ENCODE measurements around the gene GPA33. TPM values are rescaled to one million over a fixed set of nuclear protein-coding genes. Genes with fewer than 3 reads are reported as not detected.

Gene GPA33
- total RNA-seq, 1 donor from 2014 or later: not detected

- no peaks in the 10 kb centered on the region for H3K36me3 Mint-ChIP-seq (ENCODE audit: unreplicated experiment)
- peaks cover 5% of the 10 kb centered on the region for H3K27me3 Mint-ChIP-seq (ENCODE audit: unreplicated experiment)
- peaks cover 4% of the 10 kb centered on the region for H3K9me3 Mint-ChIP-seq (ENCODE audit: unreplicated experiment)
- H3K27ac Mint-ChIP-seq (ENCODE audit: unreplicated experiment): no peak overlapping the region
- TF ChIP-seq, protein P1, sequence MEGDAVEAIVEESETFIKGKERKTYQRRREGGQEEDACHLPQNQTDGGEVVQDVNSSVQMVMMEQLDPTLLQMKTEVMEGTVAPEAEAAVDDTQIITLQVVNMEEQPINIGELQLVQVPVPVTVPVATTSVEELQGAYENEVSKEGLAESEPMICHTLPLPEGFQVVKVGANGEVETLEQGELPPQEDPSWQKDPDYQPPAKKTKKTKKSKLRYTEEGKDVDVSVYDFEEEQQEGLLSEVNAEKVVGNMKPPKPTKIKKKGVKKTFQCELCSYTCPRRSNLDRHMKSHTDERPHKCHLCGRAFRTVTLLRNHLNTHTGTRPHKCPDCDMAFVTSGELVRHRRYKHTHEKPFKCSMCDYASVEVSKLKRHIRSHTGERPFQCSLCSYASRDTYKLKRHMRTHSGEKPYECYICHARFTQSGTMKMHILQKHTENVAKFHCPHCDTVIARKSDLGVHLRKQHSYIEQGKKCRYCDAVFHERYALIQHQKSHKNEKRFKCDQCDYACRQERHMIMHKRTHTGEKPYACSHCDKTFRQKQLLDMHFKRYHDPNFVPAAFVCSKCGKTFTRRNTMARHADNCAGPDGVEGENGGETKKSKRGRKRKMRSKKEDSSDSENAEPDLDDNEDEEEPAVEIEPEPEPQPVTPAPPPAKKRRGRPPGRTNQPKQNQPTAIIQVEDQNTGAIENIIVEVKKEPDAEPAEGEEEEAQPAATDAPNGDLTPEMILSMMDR (IDR thresholded peaks at IDR 0.05; ENCODE audit: partially characterized antibody, unreplicated experiment): no peak
- no peaks in the 10 kb centered on the region for H3K4me1 Mint-ChIP-seq (ENCODE audit: low read depth, unreplicated experiment)
- H3K4me3 Mint-ChIP-seq (ENCODE audit: unreplicated experiment): no peak overlapping the region
- no peak for DNase-seq
These were observed 33.5 kb downstream of the GPA33 start for GRCh38 chr1:167056529-167057231.

GRCh38 chr1:167054946-167055630, 35.1 kb downstream of the GPA33 start:
- Mint-ChIP-seq H3K27me3 (ENCODE audit: unreplicated experiment) (peaks cover 3% of the 10 kb centered on the region), H3K27ac (ENCODE audit: unreplicated experiment) (no peak overlapping the region), H3K4me1 (ENCODE audit: low read depth, unreplicated experiment) (no peaks in the 10 kb centered on the region), H3K9me3 (ENCODE audit: unreplicated experiment) (peaks cover 2% of the 10 kb centered on the region), H3K36me3 (ENCODE audit: unreplicated experiment) (no peaks in the 10 kb centered on the region), H3K4me3 (ENCODE audit: unreplicated experiment) (no peak overlapping the region)
- DNase-seq: no peak
- TF ChIP-seq, protein P1 (IDR thresholded peaks at IDR 0.05; ENCODE audit: partially characterized antibody, unreplicated experiment): no peak

DNA sequence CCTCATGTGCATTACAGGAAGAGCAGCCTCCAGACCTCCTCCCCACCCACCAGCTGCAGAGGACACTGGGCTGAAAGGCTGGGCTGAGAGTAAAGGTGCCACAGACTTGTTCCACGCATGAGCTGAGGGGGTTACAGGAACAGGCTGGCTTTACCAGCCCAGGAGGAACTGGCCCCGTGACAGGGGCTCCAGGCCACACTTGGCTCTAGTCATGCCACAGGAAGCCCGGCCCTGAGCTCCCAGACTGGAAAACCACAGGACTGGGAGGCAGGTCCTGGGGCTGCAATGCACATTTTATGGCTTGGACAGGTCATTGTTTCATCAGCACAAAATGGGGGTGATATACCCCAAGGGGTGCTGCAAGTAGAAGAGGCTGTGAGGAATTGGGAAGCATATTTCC, 35.6 kb downstream of the GPA33 start:
- Mint-ChIP-seq H3K9me3 (ENCODE audit: unreplicated experiment) (peaks cover 2% of the 10 kb centered on the region), H3K27me3 (ENCODE audit: unreplicated experiment) (peaks cover 3% of the 10 kb centered on the region), H3K4me1 (ENCODE audit: low read depth, unreplicated experiment) (no peaks in the 10 kb centered on the region), H3K4me3 (ENCODE audit: unreplicated experiment) (no peak overlapping the region), H3K36me3 (ENCODE audit: unreplicated experiment) (peaks cover 5% of the 10 kb centered on the region), H3K27ac (ENCODE audit: unreplicated experiment) (peak overlapping the region; percentile 22)
- TF ChIP-seq, protein P1 (IDR thresholded peaks at IDR 0.05; ENCODE audit: partially characterized antibody, unreplicated experiment): no peak
- no peak for DNase-seq

GRCh38 chr1:167052389-167052788, 37.8 kb downstream of the GPA33 start:
- Mint-ChIP-seq H3K27me3 (ENCODE audit: unreplicated experiment) (peaks cover 3% of the 10 kb centered on the region), H3K4me3 (ENCODE audit: unreplicated experiment) (no peak overlapping the region), H3K27ac (ENCODE audit: unreplicated experiment) (no peak overlapping the region), H3K4me1 (ENCODE audit: low read depth, unreplicated experiment) (no peaks in the 10 kb centered on the region), H3K9me3 (ENCODE audit: unreplicated experiment) (peaks cover 2% of the 10 kb centered on the region), H3K36me3 (ENCODE audit: unreplicated experiment) (peaks cover 7% of the 10 kb centered on the region)
- TF ChIP-seq, protein P1 (IDR thresholded peaks at IDR 0.05; ENCODE audit: partially characterized antibody, unreplicated experiment): peak; percentile 71
- peak; percentile 47 for DNase-seq

GRCh38 chr1:167051907-167052306, 38.3 kb downstream of the GPA33 start:
- TF ChIP-seq, protein P1 (IDR thresholded peaks at IDR 0.05; ENCODE audit: partially characterized antibody, unreplicated experiment): no peak
- Mint-ChIP-seq H3K27me3 (ENCODE audit: unreplicated experiment) (peaks cover 3% of the 10 kb centered on the region), H3K9me3 (ENCODE audit: unreplicated experiment) (peaks cover 2% of the 10 kb centered on the region), H3K4me1 (ENCODE audit: low read depth, unreplicated experiment) (no peaks in the 10 kb centered on the region), H3K27ac (ENCODE audit: unreplicated experiment) (no peak overlapping the region), H3K4me3 (ENCODE audit: unreplicated experiment) (no peak overlapping the region), H3K36me3 (ENCODE audit: unreplicated experiment) (peaks cover 7% of the 10 kb centered on the region)
- DNase-seq: no peak
